Fibroblast of lung (primary cell): ENCODE results near the gene BCO1. TPM values are rescaled to one million over a fixed set of nuclear protein-coding genes. Genes with fewer than 3 reads are reported as not detected.

Source experiments
- DNase-seq, 2 donors: peaks; one replicate each; pipeline versions ENCODE4 v3.0.0 to v3.0.0-alpha.2; 2010; ENCODE audit warnings: low read depth in 2 of 2
- H2AFZ ChIP-seq: 2 replicates; pipeline ENCODE4 v1.5.1; 2012; ENCODE audit warnings: low read length, control low read depth, inconsistent platforms
- H3K27ac ChIP-seq: 2 replicates; pipeline ENCODE4 v1.5.1; 2011; ENCODE audit warnings: low read length, control low read depth; ENCODE audit not compliant: insufficient read depth
- H3K27me3 ChIP-seq: 2 replicates; pipeline ENCODE4 v1.5.1; 2011; ENCODE audit warnings: mild to moderate bottlenecking, low read length; ENCODE audit not compliant: control insufficient read depth, insufficient read depth
- H3K36me3 ChIP-seq: 2 replicates; pipeline ENCODE4 v1.5.1; 2011; ENCODE audit warnings: low read length; ENCODE audit not compliant: control insufficient read depth, insufficient read depth
- H3K4me1 ChIP-seq: 2 replicates; pipeline ENCODE4 v1.5.1; 2011; ENCODE audit warnings: low read length; ENCODE audit not compliant: control insufficient read depth, insufficient read depth; ENCODE audit errors: extremely low read depth
- H3K4me2 ChIP-seq: 2 replicates; pipeline ENCODE4 v1.5.1; 2011; ENCODE audit warnings: low read length, control low read depth; ENCODE audit not compliant: insufficient read depth; ENCODE audit errors: extremely low read depth
- H3K4me3 ChIP-seq, 4 experiments: fragments of 200-600 bp in 1 of 4; sonication (generic) in 1 of 4; replicated peaks in 1 of 4; 2 replicates each; pipeline ENCODE4 v1.5.1; 2011 to 2016; ENCODE audit warnings: low read length in 4 of 4, low read depth in 3 of 4, mild to moderate bottlenecking in 3 of 4, control low read depth in 2 of 4, inconsistent platforms in 1 of 4, mixed read lengths in 1 of 4; ENCODE audit not compliant: insufficient read depth in 1 of 4; ENCODE audit errors: control extremely low read depth in 1 of 4
- H3K79me2 ChIP-seq: 2 replicates; pipeline ENCODE4 v1.5.1; 2012; ENCODE audit warnings: mild to moderate bottlenecking, low read length, inconsistent platforms; ENCODE audit not compliant: control insufficient read depth, insufficient read depth
- H3K9ac ChIP-seq: 2 replicates; pipeline ENCODE4 v1.5.1; 2011; ENCODE audit warnings: mild to moderate bottlenecking, low read length, control low read depth; ENCODE audit not compliant: insufficient read depth
- H3K9me3 ChIP-seq: 2 replicates; pipeline ENCODE4 v1.5.1; 2012; ENCODE audit warnings: low read depth, low read length; ENCODE audit not compliant: control insufficient read depth, insufficient read depth
- H4K20me1 ChIP-seq: 2 replicates; pipeline ENCODE4 v1.5.1; 2011; ENCODE audit warnings: low read length; ENCODE audit not compliant: control insufficient read depth, insufficient read depth; ENCODE audit errors: extremely low read depth
- EZH2 ChIP-seq: IDR thresholded peaks from 2 replicates; pipeline ENCODE4 v1.5.1; 2012; ENCODE audit warnings: low read length, control low read depth, mild to moderate bottlenecking; ENCODE audit errors: missing control alignments
- polyA plus RNA-seq, 2 donors: library from polyadenylated mRNA; depleted of rRNA in 1 of 2; stranded (reverse) in 1 of 2; unstranded in 1 of 2; fragments of >200 nt; gene quantifications; 2 replicates each; pipeline ENCODE4 v1.2.1, GENCODE V29; 2011 to 2012; ENCODE audit warnings: missing spikeins in 1 of 2
- total RNA-seq: library from RNA; depleted of rRNA; stranded (reverse); fragments of >200 nt; gene quantifications from 2 replicates; pipeline ENCODE4 v1.2.1, GENCODE V29; 2014
- TF ChIP-seq, protein P1 (sequence below), 2 donors: IDR thresholded peaks in 1 of 2; conservative IDR thresholded peaks in 1 of 2; 1 replicate in 1 of 2; 2 replicates in 1 of 2; pipeline ENCODE4 v1.5.1; 2011 to 2012; ENCODE audit warnings: low read length in 2 of 2, control low read depth in 1 of 2, inconsistent platforms in 1 of 2, low read depth in 1 of 2, mild to moderate bottlenecking in 1 of 2

The BCO1 gene
- total and polyA plus RNA-seq, 2 donors (not counting 1 experiment from before 2014, with no cell fraction given), result under 0.01 to 0.05 TPM

DNA sequence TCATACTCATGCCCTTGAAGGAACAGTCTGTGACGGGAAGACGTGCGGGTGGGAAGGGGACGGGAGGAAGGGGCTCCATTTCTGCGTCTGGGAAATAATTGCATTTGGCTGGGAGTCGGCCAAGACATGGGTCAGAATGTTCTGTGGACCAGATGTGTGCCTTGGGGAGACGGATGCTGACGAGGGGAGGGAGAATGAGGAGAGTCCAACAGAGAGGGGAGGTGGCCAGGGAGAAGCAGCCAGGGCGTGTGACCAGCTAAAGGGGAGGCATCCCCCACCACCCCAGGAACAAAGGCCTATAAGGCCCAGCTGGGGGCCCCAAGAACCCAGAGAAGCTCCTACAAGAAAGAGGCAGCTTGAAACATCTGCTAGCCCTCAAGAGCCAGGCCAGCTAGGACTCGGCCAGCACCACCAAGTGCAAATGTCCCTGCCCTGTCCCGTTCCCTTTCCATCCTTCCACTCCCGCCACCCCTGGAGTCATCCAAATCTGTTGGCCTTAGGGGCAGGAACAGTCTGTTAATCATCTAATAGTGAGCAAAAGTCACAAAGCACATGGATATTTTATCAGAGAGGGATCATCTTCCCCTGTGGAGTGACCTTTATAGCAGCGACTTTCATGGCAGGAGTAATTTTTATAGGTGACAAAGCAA lies 42.5 kb upstream of the BCO1 start:
- Histone ChIP-seq H3K4me3 (no peak overlapping the region), H2AFZ (no peak overlapping the region), H3K36me3 (no peaks in the 10 kb centered on the region), H3K9ac (no peak overlapping the region), H3K4me1 (no peaks in the 10 kb centered on the region), H3K27me3 (peaks cover 6% of the 10 kb centered on the region), H3K79me2 (no peaks in the 10 kb centered on the region), H3K27ac (no peak overlapping the region), H4K20me1 (no peaks in the 10 kb centered on the region), H3K9me3 (no peaks in the 10 kb centered on the region), H3K4me2 (no peak overlapping the region)
- DNase-seq, result no peak
- TF ChIP-seq EZH2, result no peak
- TF ChIP-seq, protein P1, sequence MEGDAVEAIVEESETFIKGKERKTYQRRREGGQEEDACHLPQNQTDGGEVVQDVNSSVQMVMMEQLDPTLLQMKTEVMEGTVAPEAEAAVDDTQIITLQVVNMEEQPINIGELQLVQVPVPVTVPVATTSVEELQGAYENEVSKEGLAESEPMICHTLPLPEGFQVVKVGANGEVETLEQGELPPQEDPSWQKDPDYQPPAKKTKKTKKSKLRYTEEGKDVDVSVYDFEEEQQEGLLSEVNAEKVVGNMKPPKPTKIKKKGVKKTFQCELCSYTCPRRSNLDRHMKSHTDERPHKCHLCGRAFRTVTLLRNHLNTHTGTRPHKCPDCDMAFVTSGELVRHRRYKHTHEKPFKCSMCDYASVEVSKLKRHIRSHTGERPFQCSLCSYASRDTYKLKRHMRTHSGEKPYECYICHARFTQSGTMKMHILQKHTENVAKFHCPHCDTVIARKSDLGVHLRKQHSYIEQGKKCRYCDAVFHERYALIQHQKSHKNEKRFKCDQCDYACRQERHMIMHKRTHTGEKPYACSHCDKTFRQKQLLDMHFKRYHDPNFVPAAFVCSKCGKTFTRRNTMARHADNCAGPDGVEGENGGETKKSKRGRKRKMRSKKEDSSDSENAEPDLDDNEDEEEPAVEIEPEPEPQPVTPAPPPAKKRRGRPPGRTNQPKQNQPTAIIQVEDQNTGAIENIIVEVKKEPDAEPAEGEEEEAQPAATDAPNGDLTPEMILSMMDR (conservative IDR thresholded peaks at IDR 0.05 in 1 of 2, IDR thresholded peaks at IDR 0.05 in 1 of 2; ENCODE audit: low read depth in 1 of 2, low read length in 2 of 2), result no peak

DNA sequence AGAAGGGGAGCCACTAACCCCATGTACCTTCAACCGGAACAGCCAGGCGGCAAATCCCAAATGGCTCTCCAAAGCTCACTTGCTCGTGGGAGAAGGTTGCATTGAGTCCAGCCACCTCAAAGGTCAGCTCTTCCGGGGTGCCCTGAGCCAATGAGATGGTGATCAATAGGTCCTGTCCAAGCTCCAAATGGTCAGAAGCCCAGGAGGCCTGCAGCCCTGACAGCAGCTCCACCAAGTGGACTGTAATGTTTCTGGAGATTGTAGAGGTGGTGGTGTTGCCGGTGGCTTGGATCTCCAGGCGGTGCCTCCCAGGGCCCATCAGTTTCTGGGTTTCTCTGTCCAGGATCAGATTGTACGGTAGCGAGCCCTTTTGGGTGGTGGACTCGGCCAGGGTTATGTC lies 39.9 kb upstream of the BCO1 start:
- Histone ChIP-seq H3K4me3 (no peak overlapping the region), H3K27ac (no peak overlapping the region), H3K4me2 (no peak overlapping the region), H3K79me2 (no peaks in the 10 kb centered on the region), H2AFZ (no peak overlapping the region), H3K9me3 (no peaks in the 10 kb centered on the region), H3K36me3 (no peaks in the 10 kb centered on the region), H3K9ac (no peak overlapping the region), H4K20me1 (no peaks in the 10 kb centered on the region), H3K27me3 (peaks cover 6% of the 10 kb centered on the region), H3K4me1 (no peaks in the 10 kb centered on the region)
- TF ChIP-seq EZH2, result no peak
- TF ChIP-seq, protein P1 (conservative IDR thresholded peaks at IDR 0.05 in 1 of 2, IDR thresholded peaks at IDR 0.05 in 1 of 2; ENCODE audit: low read depth in 1 of 2, low read length in 2 of 2), result peak; percentile 24 to 27
- peak in 1 of 2 donors; percentile 15 for DNase-seq

GRCh38 chr16:81201267-81201666 lies 37.2 kb upstream of the BCO1 start:
- no peak for DNase-seq
- Histone ChIP-seq H3K9ac (no peak overlapping the region), H3K27ac (no peak overlapping the region), H3K79me2 (no peaks in the 10 kb centered on the region), H3K4me1 (no peaks in the 10 kb centered on the region), H4K20me1 (no peaks in the 10 kb centered on the region), H3K36me3 (no peaks in the 10 kb centered on the region), H3K4me3 (no peak overlapping the region), H3K27me3 (peaks cover 3% of the 10 kb centered on the region), H2AFZ (no peak overlapping the region), H3K9me3 (no peaks in the 10 kb centered on the region), H3K4me2 (no peak overlapping the region)
- no peak for TF ChIP-seq EZH2
